H1 (cell line): ENCODE data around the gene ZBTB14. TPM values are rescaled to one million over a fixed set of nuclear protein-coding genes. Genes with fewer than 3 reads are reported as not detected.

Experiments
- BRCA1 ChIP-seq: IDR thresholded peaks from 2 replicates; pipeline ENCODE4 v1.6.1; 2012; ENCODE audit warnings: low read depth, low read length, improper control_type of control experiment
- CBX8 ChIP-seq: fragments of 300-800, 300-1000 bp; sonication (generic); IDR thresholded peaks from 2 replicates; pipeline ENCODE4 v1.7.1; 2016; ENCODE audit warnings: low read depth, low read length, borderline replicate concordance
- CEBPB ChIP-seq: IDR thresholded peaks from 2 replicates; pipeline ENCODE4 v1.6.1; 2012; ENCODE audit warnings: low read depth, low read length
- CHD1 ChIP-seq: IDR thresholded peaks from 2 replicates; pipeline ENCODE4 v1.6.1; 2012; ENCODE audit warnings: low read depth, low read length, improper control_type of control experiment
- CHD2 ChIP-seq: IDR thresholded peaks from 2 replicates; pipeline ENCODE4 v1.6.1; 2012; ENCODE audit warnings: low read length, improper control_type of control experiment
- EGR1 ChIP-seq: IDR thresholded peaks from 2 replicates; pipeline ENCODE4 v1.6.1; 2011; ENCODE audit warnings: low read depth, low read length, borderline replicate concordance
- EZH2 ChIP-seq: fragments of 200-600 bp; sonication (generic); IDR thresholded peaks from 2 replicates; pipeline ENCODE4 v1.7.1; 2012; ENCODE audit warnings: low read depth, mild to moderate bottlenecking, moderate library complexity, low read length, inconsistent platforms; ENCODE audit not compliant: severe bottlenecking
- GTF2F1 ChIP-seq: IDR thresholded peaks from 2 replicates; pipeline ENCODE4 v1.6.1; 2012; ENCODE audit warnings: low read depth, low read length, improper control_type of control experiment, borderline replicate concordance
- HDAC2 ChIP-seq, 2 experiments: fragments of 300-600 bp in 1 of 2; sonication (generic) in 1 of 2; IDR thresholded peaks; 2 replicates each; pipeline ENCODE4 v1.6.1; 2011 to 2012; ENCODE audit warnings: low read depth in 2 of 2, low read length in 2 of 2, mild to moderate bottlenecking in 2 of 2, moderate library complexity in 2 of 2, borderline replicate concordance in 1 of 2, inconsistent platforms in 1 of 2
- HDAC6 ChIP-seq: IDR thresholded peaks from one replicate; pipeline ENCODE4 v1.7.1; 2012; ENCODE audit warnings: low read depth, mild to moderate bottlenecking, inconsistent platforms, low read length, moderate library complexity
- KDM1A ChIP-seq: fragments of 200-600, 300-600 bp; sonication (generic); IDR thresholded peaks from 2 replicates; pipeline ENCODE4 v1.7.1; 2016; ENCODE audit warnings: mild to moderate bottlenecking, low read length, borderline replicate concordance
- KDM4A ChIP-seq: IDR thresholded peaks from one replicate; pipeline ENCODE4 v1.7.1; 2012; ENCODE audit warnings: low read depth, mild to moderate bottlenecking, moderate library complexity, low read length, inconsistent platforms; ENCODE audit not compliant: severe bottlenecking
- KDM5A ChIP-seq: fragments of 200-600 bp; IDR thresholded peaks from 2 replicates; pipeline ENCODE4 v1.7.1; 2012; ENCODE audit warnings: mild to moderate bottlenecking, low read length, inconsistent platforms, mixed read lengths
- MAX ChIP-seq: IDR thresholded peaks from 2 replicates; pipeline ENCODE4 v1.6.1; 2012; ENCODE audit warnings: inconsistent platforms
- POLR2A ChIP-seq, 2 experiments: IDR thresholded peaks; 1 replicate in 1 of 2; 2 replicates in 1 of 2; pipeline ENCODE4 v1.6.1; 2011; ENCODE audit warnings: low read depth in 2 of 2, low read length in 2 of 2, mild to moderate bottlenecking in 2 of 2; ENCODE audit errors: control extremely low read depth in 1 of 2
- POLR2AphosphoS5 ChIP-seq: IDR thresholded peaks from 2 replicates; pipeline ENCODE4 v1.6.1; 2011; ENCODE audit warnings: low read depth, low read length
- SAP30 ChIP-seq: fragments of 300-600 bp; sonication (generic); IDR thresholded peaks from 2 replicates; pipeline ENCODE4 v1.7.1; 2012; ENCODE audit warnings: low read length, moderate library complexity, mild to moderate bottlenecking, inconsistent platforms; ENCODE audit not compliant: insufficient read depth, insufficient replicate concordance
- SIRT6 ChIP-seq: IDR thresholded peaks from one replicate; pipeline ENCODE4 v1.7.1; 2012; ENCODE audit warnings: low read length, inconsistent platforms
- SP2 ChIP-seq: IDR thresholded peaks from 2 replicates; pipeline ENCODE4 v1.6.1; 2012; ENCODE audit warnings: mild to moderate bottlenecking, low read length, inconsistent platforms
- SRF ChIP-seq: IDR thresholded peaks from 2 replicates; pipeline ENCODE4 v1.6.1; 2011; ENCODE audit warnings: mild to moderate bottlenecking, low read depth, low read length, moderate library complexity
- SUZ12 ChIP-seq: fragments of 200-600 bp; sonication (generic); IDR thresholded peaks from 2 replicates; pipeline ENCODE4 v1.6.1; 2012; ENCODE audit warnings: mild to moderate bottlenecking, inconsistent platforms, low read length, moderate library complexity, mixed read lengths
- TAF7 ChIP-seq: optimal IDR thresholded peaks from 2 replicates; pipeline ENCODE3; 2011; ENCODE audit warnings: low read depth, mild to moderate bottlenecking, inconsistent platforms, low read length, moderate library complexity, borderline replicate concordance
- TCF12 ChIP-seq: IDR thresholded peaks from 2 replicates; pipeline ENCODE4 v1.6.1; 2011; ENCODE audit warnings: low read depth, mild to moderate bottlenecking, low read length
- TEAD4 ChIP-seq: IDR thresholded peaks from 2 replicates; pipeline ENCODE4 v1.6.1; 2012; ENCODE audit warnings: low read depth, low read length, inconsistent platforms, mixed read lengths
- polyA plus RNA-seq, 7 experiments: library from polyadenylated mRNA; depleted of rRNA in 3 of 7; stranded (reverse) in 5 of 7; unstranded in 2 of 7; fragments of >200 nt in 5 of 7; fragments of 200-250 nt in 2 of 7; gene quantifications; 1 replicate in 5 of 7; 2 replicates in 1 of 7; 4 replicates in 1 of 7; pipeline versions ENCODE4 v1.2.1 to v1.2.3, GENCODE V29; 2011 to 2013; ENCODE audit warnings: missing spikeins in 2 of 7, mixed read lengths in 2 of 7
- total RNA-seq: library from RNA; stranded (reverse); fragmentation: NEBNext Ultra II Directional; extraction: Animal tissue kit (Norgen Biotek cat#: 25700); gene quantifications from 2 replicates; pipeline ENCODE4 v1.2.1, GENCODE V29; 2021
- TF ChIP-seq, protein P1 (sequence below): IDR thresholded peaks from 2 replicates; pipeline ENCODE4 v1.6.1; 2012; ENCODE audit warnings: inconsistent platforms

ZBTB14 gene
- total and polyA plus RNA-seq, 2 of the 8 experiments (the other 6 are each of a cell fraction or from before 2014, with no cell fraction given) = 5.2 to 18.3 TPM

DNA sequence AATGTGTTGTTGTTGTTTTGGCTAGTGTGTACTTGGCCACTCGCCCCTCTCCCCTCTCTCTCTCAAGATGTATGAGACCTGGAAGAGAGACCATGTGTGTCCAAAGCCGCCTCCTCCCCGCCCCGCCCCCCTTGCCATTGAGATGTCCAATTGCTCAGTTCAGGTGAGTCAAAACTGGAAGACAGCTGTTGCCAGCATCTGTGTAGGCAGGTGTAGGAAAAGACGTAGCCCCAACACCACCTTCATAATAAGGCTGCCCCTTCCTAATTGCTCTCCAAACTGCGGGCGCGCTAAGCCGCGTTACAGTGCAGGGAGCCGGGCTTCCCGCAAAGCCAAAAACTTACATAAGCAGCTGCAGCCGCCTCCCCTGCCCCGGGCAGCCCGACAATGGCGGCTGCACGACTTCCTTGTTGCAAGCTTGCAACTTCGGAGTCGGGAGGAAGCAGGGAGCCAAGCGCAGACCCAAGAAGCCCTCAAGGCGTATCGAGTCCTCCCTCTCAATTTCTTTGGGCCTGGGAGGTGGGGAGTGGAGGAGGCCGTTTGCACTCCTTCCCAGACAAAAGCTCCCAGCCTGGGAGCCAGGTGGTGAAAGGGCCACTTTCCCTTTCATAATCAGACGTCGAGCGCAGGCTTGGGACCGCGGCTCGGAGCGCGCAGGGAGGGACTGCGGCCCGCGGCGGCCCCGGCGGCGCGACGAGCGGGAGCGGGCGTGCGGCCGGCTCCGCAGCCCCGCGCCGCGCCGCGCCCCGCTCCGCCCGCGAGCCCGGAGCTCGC lies 882 bp downstream of the ZBTB14 start (continued):
- TF ChIP-seq SAP30 (peak; percentile 76), EZH2 (no peak), TAF7 (peak; percentile 34), CEBPB (no peak), KDM5A (no peak), CHD1 (no peak), HDAC2 (IDR thresholded peaks at IDR 0.05; ENCODE audit: borderline replicate concordance in 1 of 2, low read depth in 2 of 2, low read length in 2 of 2) (no peak), SRF (no peak), POLR2AphosphoS5 (peak; percentile 31; the same call in 1 of the 2 replicates), CHD2 (no peak), SUZ12 (no peak), SIRT6 (no peak), GTF2F1 (no peak), MAX (no peak), EGR1 (no peak), CBX8 (no peak), HDAC6 (no peak), TEAD4 (no peak), KDM4A (peak; percentile 71), SP2 (no peak), POLR2A (IDR thresholded peaks at IDR 0.05; ENCODE audit: control extremely low read depth in 1 of 2, low read depth in 2 of 2, low read length in 2 of 2) (peak in 1 of 2 experiments; percentile 58; a peak in 1 of 3 replicates), KDM1A (no peak), TCF12 (no peak), BRCA1 (no peak)
- TF ChIP-seq, protein P1, sequence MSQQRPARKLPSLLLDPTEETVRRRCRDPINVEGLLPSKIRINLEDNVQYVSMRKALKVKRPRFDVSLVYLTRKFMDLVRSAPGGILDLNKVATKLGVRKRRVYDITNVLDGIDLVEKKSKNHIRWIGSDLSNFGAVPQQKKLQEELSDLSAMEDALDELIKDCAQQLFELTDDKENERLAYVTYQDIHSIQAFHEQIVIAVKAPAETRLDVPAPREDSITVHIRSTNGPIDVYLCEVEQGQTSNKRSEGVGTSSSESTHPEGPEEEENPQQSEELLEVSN = no peak
